ENCODE data around the gene RNF207. TPM values are rescaled to one million over a fixed set of nuclear protein-coding genes. Genes with fewer than 3 reads are reported as not detected.
A peak's percentile ranks its signal among the peaks of the same experiment; 100 is the strongest.

Gene RNF207
- total and polyA plus RNA-seq, 2 of the 13 experiments (the other 11 are each of a cell fraction or from before 2014, with no cell fraction given) = 9.8 to 15.9 TPM

GRCh38 chr1:6199298-6200187, 6.4 kb upstream of the RNF207 start, which contains the start of gene RPL22 (continued):
- TF ChIP-seq POLR2G (IDR thresholded peaks at IDR 0.05; ENCODE audit: low read depth, low read length) (peak; percentile 93), MED8 (CRISPR knock-in tag; IDR thresholded peaks at IDR 0.05; ENCODE audit: insufficient replicate concordance) (peak; percentile 76), HMG20A (CRISPR knock-in tag; IDR thresholded peaks at IDR 0.05; ENCODE audit: borderline replicate concordance) (no peak), POGZ (CRISPR knock-in tag; IDR thresholded peaks at IDR 0.05) (peak; percentile 63; the same call in 1 of the 2 replicates), ZNF253 (CRISPR knock-in tag; IDR thresholded peaks at IDR 0.05; ENCODE audit: borderline replicate concordance) (peak; percentile 70; the same call in 1 of the 2 replicates), STAG1 (CRISPR knock-in tag; IDR thresholded peaks at IDR 0.05) (no peak), NBN (conservative IDR thresholded peaks at IDR 0.05) (no peak), RELA (CRISPR knock-in tag; IDR thresholded peaks at IDR 0.05) (peak; percentile 76; the same call in 1 of the 2 replicates), ZNF775 (CRISPR knock-in tag; IDR thresholded peaks at IDR 0.05; ENCODE audit: borderline replicate concordance) (0 out of 2 replicates have a peak, but pooled peaks have one; percentile 54), PAXIP1 (CRISPR knock-in tag; conservative IDR thresholded peaks at IDR 0.05) (peak; percentile 57), SIN3B (IDR thresholded peaks at IDR 0.05; ENCODE audit: low read length) (peak; percentile 46; the same call in 1 of the 2 replicates), ZNF124 (CRISPR knock-in tag; IDR thresholded peaks at IDR 0.05) (peak; percentile 40; the same call in 1 of the 2 replicates), ZNF232 (CRISPR knock-in tag; IDR thresholded peaks at IDR 0.05; ENCODE audit: borderline replicate concordance) (peak; percentile 54; the same call in 1 of the 2 replicates), ZNF557 (CRISPR knock-in tag; IDR thresholded peaks at IDR 0.05) (peak; percentile 85; the same call in 1 of the 2 replicates), ZNF18 (CRISPR knock-in tag; IDR thresholded peaks at IDR 0.05; ENCODE audit: insufficient replicate concordance) (peak; percentile 24)
- TF ChIP-seq, protein P1, sequence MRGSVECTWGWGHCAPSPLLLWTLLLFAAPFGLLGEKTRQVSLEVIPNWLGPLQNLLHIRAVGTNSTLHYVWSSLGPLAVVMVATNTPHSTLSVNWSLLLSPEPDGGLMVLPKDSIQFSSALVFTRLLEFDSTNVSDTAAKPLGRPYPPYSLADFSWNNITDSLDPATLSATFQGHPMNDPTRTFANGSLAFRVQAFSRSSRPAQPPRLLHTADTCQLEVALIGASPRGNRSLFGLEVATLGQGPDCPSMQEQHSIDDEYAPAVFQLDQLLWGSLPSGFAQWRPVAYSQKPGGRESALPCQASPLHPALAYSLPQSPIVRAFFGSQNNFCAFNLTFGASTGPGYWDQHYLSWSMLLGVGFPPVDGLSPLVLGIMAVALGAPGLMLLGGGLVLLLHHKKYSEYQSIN (CRISPR knock-in tag; IDR thresholded peaks at IDR 0.05; ENCODE audit: borderline replicate concordance) = no peak
- TF ChIP-seq, protein P2, sequence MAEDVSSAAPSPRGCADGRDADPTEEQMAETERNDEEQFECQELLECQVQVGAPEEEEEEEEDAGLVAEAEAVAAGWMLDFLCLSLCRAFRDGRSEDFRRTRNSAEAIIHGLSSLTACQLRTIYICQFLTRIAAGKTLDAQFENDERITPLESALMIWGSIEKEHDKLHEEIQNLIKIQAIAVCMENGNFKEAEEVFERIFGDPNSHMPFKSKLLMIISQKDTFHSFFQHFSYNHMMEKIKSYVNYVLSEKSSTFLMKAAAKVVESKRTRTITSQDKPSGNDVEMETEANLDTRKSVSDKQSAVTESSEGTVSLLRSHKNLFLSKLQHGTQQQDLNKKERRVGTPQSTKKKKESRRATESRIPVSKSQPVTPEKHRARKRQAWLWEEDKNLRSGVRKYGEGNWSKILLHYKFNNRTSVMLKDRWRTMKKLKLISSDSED (CRISPR knock-in tag; IDR thresholded peaks at IDR 0.05) = 0 out of 2 replicates have a peak, but pooled peaks have one; percentile 61
- TF ChIP-seq, protein P3, sequence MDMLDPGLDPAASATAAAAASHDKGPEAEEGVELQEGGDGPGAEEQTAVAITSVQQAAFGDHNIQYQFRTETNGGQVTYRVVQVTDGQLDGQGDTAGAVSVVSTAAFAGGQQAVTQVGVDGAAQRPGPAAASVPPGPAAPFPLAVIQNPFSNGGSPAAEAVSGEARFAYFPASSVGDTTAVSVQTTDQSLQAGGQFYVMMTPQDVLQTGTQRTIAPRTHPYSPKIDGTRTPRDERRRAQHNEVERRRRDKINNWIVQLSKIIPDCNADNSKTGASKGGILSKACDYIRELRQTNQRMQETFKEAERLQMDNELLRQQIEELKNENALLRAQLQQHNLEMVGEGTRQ (IDR thresholded peaks at IDR 0.05; ENCODE audit: low read depth, low read length) = no peak
- TF ChIP-seq, protein P3 (CRISPR knock-in tag; IDR thresholded peaks at IDR 0.05; ENCODE audit: borderline replicate concordance) = no peak
